B cell (primary cell): ENCODE results near the gene CIAO2A. TPM values are rescaled to one million over a fixed set of nuclear protein-coding genes. Genes with fewer than 3 reads are reported as not detected.

ENCODE experiments used
- ATAC-seq: fragments of 200-7000 bp; cut with Tn5 transposase; one replicate; pipeline ENCODE4 v1.10.0; 2021; ENCODE audit warnings: low read depth, mild to moderate bottlenecking, moderate number of reproducible peaks, moderate library complexity
- CTCF ChIA-PET: fragments of 350-600 bp; sonication (Branson Sonifier 250); formaldehyde crosslinking; loops from one replicate; lab custom pipeline; 2021; ENCODE audit warnings: antibody characterized with exemption, inconsistent platforms; lab: Charles Lee
- POLR2A ChIA-PET: fragments of 350-600 bp; sonication (Branson Sonifier 250); formaldehyde crosslinking; loops from one replicate; lab custom pipeline; 2021; ENCODE audit warnings: antibody characterized with exemption; lab: Charles Lee
- DNase-seq: peaks from one replicate; pipeline ENCODE4 v3.0.0; 2013
- H2AFZ ChIP-seq: 2 replicates; pipeline ENCODE4 v1.6.1; 2012; ENCODE audit warnings: mild to moderate bottlenecking, low read depth, low read length; ENCODE audit not compliant: insufficient read depth, poor library complexity, severe bottlenecking
- H3K27ac ChIP-seq, 2 donors: 1 replicate in 1 of 2; 2 replicates in 1 of 2; pipeline ENCODE4 v1.5.1; 2012 to 2013; ENCODE audit warnings: low read length in 2 of 2, mild to moderate bottlenecking in 2 of 2, moderate library complexity in 1 of 2
- H3K27me3 ChIP-seq, 4 experiments: fragments of 200-600 bp in 1 of 4; sonication (generic) in 1 of 4; replicated peaks in 1 of 4; 1 replicate in 2 of 4; 2 replicates in 2 of 4; pipeline versions ENCODE4 v1.6.1 to v1.7.0; 2013 to 2016; ENCODE audit warnings: low read length in 3 of 4, mild to moderate bottlenecking in 2 of 4, mixed read lengths in 1 of 4, moderate library complexity in 1 of 4; ENCODE audit not compliant: insufficient read depth in 4 of 4, control insufficient read depth in 3 of 4; ENCODE audit errors: control extremely low read depth in 1 of 4
- H3K36me3 ChIP-seq, 2 experiments: replicated peaks in 1 of 2; 1 replicate in 1 of 2; 2 replicates in 1 of 2; pipeline versions ENCODE4 v1.6.1 to v1.7.1; 2013; ENCODE audit warnings: low read length in 1 of 2; ENCODE audit not compliant: insufficient read depth in 2 of 2, control insufficient read depth in 1 of 2; ENCODE audit errors: control extremely low read depth in 1 of 2, extremely low read depth in 1 of 2
- H3K4me1 ChIP-seq, 2 donors: fragments of 200-600 bp in 1 of 2; sonication (generic) in 1 of 2; 1 replicate in 1 of 2; 2 replicates in 1 of 2; pipeline versions ENCODE4 v1.5.1 to v1.6.1; 2013 to 2017; ENCODE audit warnings: low read length in 2 of 2; ENCODE audit not compliant: control insufficient read depth in 2 of 2, insufficient read depth in 2 of 2
- H3K4me2 ChIP-seq: replicated peaks from 2 replicates; pipeline ENCODE3; 2012; ENCODE audit warnings: mild to moderate bottlenecking, low read depth, low read length; ENCODE audit not compliant: poor library complexity, severe bottlenecking
- H3K4me3 ChIP-seq, 5 experiments: fragments of 200-600 bp in 1 of 5; sonication (generic) in 1 of 5; 1 replicate in 3 of 5; 2 replicates in 2 of 5; pipeline versions ENCODE4 v1.5.1 to v1.7.0; 2011 to 2016; ENCODE audit warnings: low read length in 4 of 5, mild to moderate bottlenecking in 4 of 5, low read depth in 2 of 5, control low read depth in 1 of 5, moderate library complexity in 1 of 5; ENCODE audit not compliant: insufficient read depth in 1 of 5; ENCODE audit errors: control extremely low read depth in 1 of 5, extremely low read depth in 1 of 5
- H3K79me2 ChIP-seq: fragments of 200-600 bp; sonication (generic); one replicate; pipeline ENCODE4 v1.6.0; 2016; ENCODE audit warnings: low read length; ENCODE audit not compliant: control insufficient read depth, insufficient read depth
- H3K9ac ChIP-seq: fragments of 200-600 bp; sonication (generic); 2 replicates; pipeline ENCODE4 v1.6.1; 2017; ENCODE audit warnings: mild to moderate bottlenecking, low read length, moderate library complexity
- H3K9me3 ChIP-seq, 3 donors: one replicate each; pipeline versions ENCODE4 v1.6.1 to v1.7.1; 2013; ENCODE audit warnings: low read length in 2 of 3; ENCODE audit not compliant: control insufficient read depth in 2 of 3, insufficient read depth in 1 of 3; ENCODE audit errors: control extremely low read depth in 1 of 3
- H4K20me1 ChIP-seq: 2 replicates; pipeline ENCODE4 v1.6.0; 2012; ENCODE audit warnings: mild to moderate bottlenecking, low read length; ENCODE audit not compliant: insufficient read depth, control insufficient read depth, poor library complexity, severe bottlenecking
- H3K27ac Mint-ChIP-seq: one replicate; pipeline ENCODE4 v1.8.0; 2021; ENCODE audit warnings: mixed read lengths
- H3K27me3 Mint-ChIP-seq: one replicate; pipeline ENCODE4 v1.8.0; 2021; ENCODE audit warnings: mixed read lengths
- H3K4me1 Mint-ChIP-seq: one replicate; pipeline ENCODE4 v1.8.0; 2021; ENCODE audit warnings: mixed read lengths
- H3K4me3 Mint-ChIP-seq: one replicate; pipeline ENCODE4 v1.8.0; 2021; ENCODE audit warnings: mixed read lengths
- H3K9me3 Mint-ChIP-seq: one replicate; pipeline ENCODE4 v1.8.0; 2022; ENCODE audit warnings: mixed read lengths; ENCODE audit not compliant: insufficient read depth
- EZH2 ChIP-seq: IDR thresholded peaks from 2 replicates; pipeline ENCODE4 v1.6.1; 2012; ENCODE audit warnings: borderline replicate concordance, low read depth, mild to moderate bottlenecking, moderate library complexity, low read length; ENCODE audit not compliant: insufficient read depth, poor library complexity, severe bottlenecking
- WGBS: methylation state at CpG from one replicate; pipeline ENCODE4 v1.1.5; 2013; ENCODE audit warnings: missing lambda C conversion rate; ENCODE audit not compliant: insufficient coverage; 5-methylcytosine and 5-hydroxymethylcytosine counted together
- intact Hi-C: fragments of 100-400 bp; cut with micrococcal nuclease; formaldehyde crosslinking; loops from one replicate; pipeline ENCODE4 v1.10.0; 2022
- polyA plus RNA-seq: library from polyadenylated mRNA; depleted of rRNA; stranded (reverse); fragments of >200 nt; gene quantifications from 2 replicates; pipeline ENCODE4 v1.2.3, GENCODE V29; 2012
- total RNA-seq, 2 donors: library from RNA; stranded (reverse); fragments of 120-200 nt in 1 of 2; gene quantifications; 1 replicate in 1 of 2; 2 replicates in 1 of 2; pipeline versions ENCODE4 v1.2.3 to v1.2.4, GENCODE V29; 2013 to 2022
- TF ChIP-seq, protein P1 (sequence below): fragments of 200-600 bp; IDR thresholded peaks from one replicate; pipeline ENCODE4 v1.8.0; 2022; ENCODE audit warnings: antibody characterized with exemption, mild to moderate bottlenecking

Gene CIAO2A
- total and polyA plus RNA-seq, 2 donors (not counting 1 experiment from before 2014, with no cell fraction given) = 68.2 to 71.5 TPM

- POLR2A ChIA-PET = no interaction called here
- no peaks in the 10 kb centered on the region for H3K9me3 Mint-ChIP-seq
Observed at GRCh38 chr15:64122936-64123351, 29.3 kb upstream of the CIAO2A start.

GRCh38 chr15:64122444-64122843, 28.8 kb upstream of the CIAO2A start:
- Histone ChIP-seq H3K9me3 (no peaks in the 10 kb centered on the region), H3K27ac (no peak overlapping the region), H3K4me1 (no peaks in the 10 kb centered on the region), H3K9ac (no peak overlapping the region), H3K4me2 (no peak overlapping the region), H2AFZ (no peak overlapping the region), H3K36me3 (peaks cover 21 to 89% of the 10 kb centered on the region in 2 experiments), H3K27me3 (no peaks in the 10 kb centered on the region), H3K4me3 (no peak overlapping the region), H4K20me1 (peaks cover 18% of the 10 kb centered on the region), H3K79me2 (peaks cover 52% of the 10 kb centered on the region)
- WGBS = no CpG with 5 or more reads among the region's 1 CpG
- POLR2A ChIA-PET = no interaction called here
- Mint-ChIP-seq H3K9me3 (no peaks in the 10 kb centered on the region), H3K27me3 (no peaks in the 10 kb centered on the region), H3K4me3 (no peak overlapping the region), H3K27ac (no peak overlapping the region), H3K4me1 (no peaks in the 10 kb centered on the region)
- ATAC-seq = no peak
- intact Hi-C loops = no loop called here
- no peak for DNase-seq
- CTCF ChIA-PET = no interaction called here
- TF ChIP-seq EZH2 = no peak
- TF ChIP-seq, protein P1, sequence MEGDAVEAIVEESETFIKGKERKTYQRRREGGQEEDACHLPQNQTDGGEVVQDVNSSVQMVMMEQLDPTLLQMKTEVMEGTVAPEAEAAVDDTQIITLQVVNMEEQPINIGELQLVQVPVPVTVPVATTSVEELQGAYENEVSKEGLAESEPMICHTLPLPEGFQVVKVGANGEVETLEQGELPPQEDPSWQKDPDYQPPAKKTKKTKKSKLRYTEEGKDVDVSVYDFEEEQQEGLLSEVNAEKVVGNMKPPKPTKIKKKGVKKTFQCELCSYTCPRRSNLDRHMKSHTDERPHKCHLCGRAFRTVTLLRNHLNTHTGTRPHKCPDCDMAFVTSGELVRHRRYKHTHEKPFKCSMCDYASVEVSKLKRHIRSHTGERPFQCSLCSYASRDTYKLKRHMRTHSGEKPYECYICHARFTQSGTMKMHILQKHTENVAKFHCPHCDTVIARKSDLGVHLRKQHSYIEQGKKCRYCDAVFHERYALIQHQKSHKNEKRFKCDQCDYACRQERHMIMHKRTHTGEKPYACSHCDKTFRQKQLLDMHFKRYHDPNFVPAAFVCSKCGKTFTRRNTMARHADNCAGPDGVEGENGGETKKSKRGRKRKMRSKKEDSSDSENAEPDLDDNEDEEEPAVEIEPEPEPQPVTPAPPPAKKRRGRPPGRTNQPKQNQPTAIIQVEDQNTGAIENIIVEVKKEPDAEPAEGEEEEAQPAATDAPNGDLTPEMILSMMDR = no peak

More at GRCh38 chr15:64122936-64123351, 29.3 kb upstream of the CIAO2A start:
- DNase-seq (no peak), ATAC-seq (no peak)
- H3K9me3 ChIP-seq = no peaks in the 10 kb centered on the region
- intact Hi-C loops = no loop called here
- Mint-ChIP-seq H3K27me3 (no peaks in the 10 kb centered on the region), H3K4me1 (no peaks in the 10 kb centered on the region), H3K4me3 (no peak overlapping the region), H3K27ac (no peak overlapping the region)
- no peaks in the 10 kb centered on the region for H3K4me1 ChIP-seq
- TF ChIP-seq, protein P1 = no peak
- no peak for TF ChIP-seq EZH2
- no peak overlapping the region for H3K9ac ChIP-seq
- H3K27ac ChIP-seq = no peak overlapping the region
- H3K79me2 ChIP-seq = peaks cover 47% of the 10 kb centered on the region
- WGBS = no CpG with 5 or more reads among the region's 3 CpGs
- peaks cover 18% of the 10 kb centered on the region for H4K20me1 ChIP-seq
- H3K27me3 ChIP-seq = no peaks in the 10 kb centered on the region
- CTCF ChIA-PET = interaction anchor here (1.3 kb wide), 1 partner anchor 30 kb away, joined by 5 read pairs; no protein-coding TSS in a partner anchor
- peaks cover 26 to 89% of the 10 kb centered on the region in 2 experiments for H3K36me3 ChIP-seq
- H2AFZ ChIP-seq = no peak overlapping the region
- no peak overlapping the region for H3K4me2 ChIP-seq
- H3K4me3 ChIP-seq = no peak overlapping the region
